Stimulated activated CD4-positive, alpha-beta T cell treated with anti-CD3 and anti-CD28 coated beads, Interleukin-12 subunit alpha, Interleukin-12 subunit beta, amount 100 ng/mL, for 24 hours (primary cell): Measurements from ENCODE around the gene ABHD12.
A peak's percentile ranks its signal among the peaks of the same experiment; 100 is the strongest.

Source experiments
- DNase-seq, 2 experiments: peaks; one replicate each; pipeline ENCODE4 v3.0.0-alpha.2; 2020; ENCODE audit warnings: low read depth in 2 of 2

The ABHD12 gene

DNA sequence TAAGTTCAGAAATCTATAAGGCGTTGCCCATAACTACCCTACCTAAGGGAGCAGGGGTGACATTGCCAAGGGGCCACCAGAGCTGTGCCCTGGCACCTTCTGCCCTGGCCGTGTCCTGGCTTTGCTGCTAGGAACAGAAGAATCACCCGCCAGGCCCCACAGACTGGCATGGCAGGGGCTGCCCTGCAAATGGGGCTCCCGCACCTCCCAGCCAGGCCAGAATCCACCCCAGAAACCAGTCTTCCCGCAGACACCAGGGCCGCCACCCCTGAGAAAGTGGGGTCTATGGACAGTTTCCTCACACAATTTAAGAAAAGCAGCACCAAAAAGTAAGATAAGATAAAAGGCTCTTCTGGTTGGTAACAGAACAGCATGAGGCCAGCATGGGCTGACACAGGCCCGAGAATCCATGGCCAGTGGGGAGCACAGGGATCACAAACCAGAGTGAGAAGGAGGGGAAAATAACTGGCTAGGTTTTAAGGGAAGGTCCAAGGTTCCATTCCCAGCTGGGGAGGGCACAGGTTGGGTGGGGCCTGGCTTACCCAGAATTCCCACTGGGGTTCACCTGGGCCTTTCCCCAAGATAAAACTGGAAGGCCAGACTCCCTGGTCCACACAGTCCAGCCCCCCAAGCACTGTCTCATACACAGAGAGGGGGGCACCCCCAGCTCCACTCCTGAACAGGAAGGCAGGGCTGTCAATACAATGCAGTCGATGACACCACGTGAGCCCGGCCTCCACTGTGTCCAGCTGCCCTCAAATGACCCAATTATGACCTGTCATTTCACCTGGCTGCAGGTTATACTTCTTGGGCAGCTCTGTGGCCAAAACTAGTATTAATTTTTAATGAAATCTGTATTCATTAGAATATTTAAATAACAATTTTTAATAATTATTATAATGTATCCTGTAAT lies 83.4 kb downstream of the ABHD12 start:
- DNase-seq: no peak

DNA sequence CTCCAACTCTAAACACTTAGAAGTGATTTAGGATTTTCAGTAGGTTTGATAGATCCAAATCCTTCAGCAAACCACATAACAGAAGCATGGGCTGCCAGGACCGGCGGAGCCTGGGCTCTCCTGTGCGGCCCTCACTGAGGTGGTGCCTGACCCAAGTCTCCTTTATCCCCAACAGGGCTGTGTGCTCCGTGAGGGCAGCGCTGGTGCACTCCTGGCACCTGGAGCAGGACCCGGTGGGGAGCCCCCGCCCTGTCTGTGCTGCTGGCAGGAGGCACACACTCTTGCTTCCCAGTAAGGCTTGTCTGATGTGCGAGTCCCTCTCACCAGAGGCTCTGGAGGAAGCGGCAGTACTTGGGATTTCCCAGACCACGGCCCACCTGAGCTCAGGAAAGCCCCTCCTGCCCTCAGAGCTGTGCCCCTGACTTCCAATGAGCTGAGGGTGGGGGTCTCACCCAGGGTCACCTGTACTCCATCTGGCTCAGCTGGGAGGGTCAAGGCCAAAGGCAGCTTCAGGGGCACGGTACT lies 86.5 kb downstream of the ABHD12 start:
- no peak for DNase-seq

DNA sequence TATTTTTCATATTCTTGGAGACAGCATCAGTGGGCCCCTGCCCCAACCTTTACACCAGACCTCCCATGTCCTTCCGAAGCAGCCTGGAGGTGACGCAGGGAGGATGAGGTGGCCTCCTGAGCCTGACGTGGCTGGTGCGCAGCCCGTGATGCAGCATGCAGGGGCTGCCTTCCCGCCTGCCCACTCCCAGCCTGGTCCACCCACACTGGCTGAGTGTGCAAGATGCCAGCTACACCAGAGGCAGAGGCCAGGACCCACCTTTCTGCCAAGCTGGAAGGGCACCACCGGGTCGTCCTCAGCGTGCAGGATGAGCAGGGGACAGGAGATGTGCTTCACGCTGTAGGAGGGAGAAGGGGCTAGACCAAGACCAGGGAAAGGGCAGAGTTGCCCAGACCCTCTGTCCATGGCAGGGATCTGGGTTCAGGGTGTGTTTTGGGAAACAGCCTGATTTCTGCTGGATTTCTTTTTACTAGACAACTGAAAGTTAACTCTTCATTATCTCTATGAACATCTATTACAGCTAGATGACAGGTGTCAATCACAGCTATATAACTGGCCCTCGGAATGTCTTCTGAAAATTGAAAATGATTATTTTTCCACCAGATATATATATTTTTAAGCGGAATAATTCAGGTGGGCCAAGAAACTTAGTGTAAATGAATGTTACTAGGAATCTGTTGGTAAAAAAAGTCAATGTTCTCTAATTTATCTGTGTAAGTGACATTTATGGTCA lies 87.2 kb downstream of the ABHD12 start:
- DNase-seq: no peak

DNA sequence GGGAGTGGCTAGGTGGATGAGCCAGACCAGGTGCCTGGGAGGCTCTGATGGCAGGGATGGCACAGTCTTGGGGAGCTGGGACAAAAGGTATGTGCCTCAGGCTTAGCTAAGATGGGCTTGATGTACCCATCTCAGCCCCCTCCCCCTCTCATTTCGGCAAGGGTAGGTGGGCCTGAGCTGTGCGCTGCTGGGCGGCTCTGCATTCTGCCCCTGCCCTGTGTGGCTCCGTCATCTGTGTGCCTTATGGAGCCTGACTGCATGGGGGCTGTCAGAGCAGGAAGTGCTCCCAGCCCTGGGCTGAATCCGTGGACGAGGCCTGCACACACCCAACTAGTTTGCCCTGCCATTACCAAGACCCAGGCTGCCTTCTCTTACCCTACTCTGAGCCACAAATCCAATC lies 88.0 kb downstream of the ABHD12 start:
- no peak for DNase-seq

DNA sequence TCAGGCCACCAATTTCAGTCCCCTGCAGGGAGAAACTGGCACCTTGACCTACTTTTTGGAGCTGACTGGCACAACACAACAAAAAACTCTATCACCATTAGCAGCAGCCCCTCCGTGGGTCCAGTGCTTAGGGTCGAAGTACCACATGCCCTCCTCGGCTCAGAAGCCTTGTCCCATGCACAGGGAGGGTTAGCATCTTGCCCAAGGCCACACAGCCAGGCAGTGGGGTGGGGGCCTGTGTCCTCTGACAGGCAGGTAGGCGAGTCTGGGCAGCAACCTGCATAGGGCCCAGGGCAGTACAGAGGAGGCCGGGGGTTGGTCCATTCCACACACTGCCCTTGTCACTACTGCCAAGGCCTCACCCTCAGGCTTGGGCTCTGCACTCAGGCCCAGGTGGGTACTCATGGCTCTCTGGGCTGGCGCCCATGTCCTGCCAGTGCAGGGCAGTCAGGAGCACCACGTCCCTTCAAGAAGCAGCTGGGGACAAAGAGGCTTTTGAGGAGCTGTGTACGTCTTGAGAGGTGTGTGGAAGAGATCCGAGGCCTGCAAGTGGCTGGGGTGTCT lies 89.2 kb downstream of the ABHD12 start:
- no peak for DNase-seq

DNA sequence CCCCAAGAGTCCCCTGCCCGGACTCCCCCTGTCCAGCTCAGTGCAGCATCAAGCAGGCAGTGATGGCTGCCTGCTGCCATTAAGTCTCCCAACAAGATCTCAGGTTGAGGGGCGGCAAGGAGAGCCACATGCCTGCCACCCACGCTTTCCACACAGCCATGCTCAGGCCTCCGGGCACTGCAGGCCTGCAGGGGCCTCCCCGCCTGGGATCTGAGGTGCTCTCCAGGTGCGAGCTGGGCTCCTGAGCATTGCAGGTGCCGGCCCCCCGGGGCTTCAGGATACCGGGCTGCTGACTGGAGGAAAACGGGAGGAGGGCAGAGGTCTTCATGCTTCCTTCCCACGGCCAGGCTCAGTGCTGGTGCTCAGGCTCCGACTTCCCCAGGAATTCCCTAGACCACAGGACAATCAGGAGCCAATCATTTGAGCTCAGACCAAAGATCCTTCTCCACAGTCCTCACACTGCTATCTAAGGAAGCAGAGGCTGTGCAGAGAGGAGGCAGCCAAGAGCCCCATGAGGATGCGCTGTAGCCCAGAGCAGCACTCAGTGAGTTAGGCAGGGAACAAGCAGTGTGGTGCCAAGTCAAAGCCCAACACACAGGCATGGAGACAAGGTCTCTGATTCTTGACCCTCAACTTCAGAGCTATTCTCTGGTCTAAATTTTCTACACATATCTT lies 90.0 kb downstream of the ABHD12 start:
- no peak for DNase-seq

DNA sequence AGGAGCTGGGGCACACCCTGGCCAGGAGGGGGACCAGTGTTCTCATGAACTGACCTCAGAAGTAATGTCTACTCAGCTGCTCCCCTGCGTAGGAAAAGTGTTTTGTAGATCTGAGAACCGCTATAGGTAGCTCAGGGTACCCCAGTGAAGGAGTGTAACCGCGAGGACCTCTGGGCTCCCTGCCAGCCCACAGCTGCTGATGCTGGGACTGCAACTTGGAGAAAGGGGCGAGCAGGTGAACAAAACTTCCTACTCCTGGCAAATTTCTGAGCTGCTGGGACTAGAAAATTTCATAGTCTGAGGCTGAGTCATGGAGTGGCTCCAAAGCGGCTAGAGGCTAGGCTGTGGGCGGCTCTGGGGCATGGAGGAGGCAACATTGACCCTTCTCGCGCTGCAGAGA lies 90.8 kb downstream of the ABHD12 start:
- no peak for DNase-seq

DNA sequence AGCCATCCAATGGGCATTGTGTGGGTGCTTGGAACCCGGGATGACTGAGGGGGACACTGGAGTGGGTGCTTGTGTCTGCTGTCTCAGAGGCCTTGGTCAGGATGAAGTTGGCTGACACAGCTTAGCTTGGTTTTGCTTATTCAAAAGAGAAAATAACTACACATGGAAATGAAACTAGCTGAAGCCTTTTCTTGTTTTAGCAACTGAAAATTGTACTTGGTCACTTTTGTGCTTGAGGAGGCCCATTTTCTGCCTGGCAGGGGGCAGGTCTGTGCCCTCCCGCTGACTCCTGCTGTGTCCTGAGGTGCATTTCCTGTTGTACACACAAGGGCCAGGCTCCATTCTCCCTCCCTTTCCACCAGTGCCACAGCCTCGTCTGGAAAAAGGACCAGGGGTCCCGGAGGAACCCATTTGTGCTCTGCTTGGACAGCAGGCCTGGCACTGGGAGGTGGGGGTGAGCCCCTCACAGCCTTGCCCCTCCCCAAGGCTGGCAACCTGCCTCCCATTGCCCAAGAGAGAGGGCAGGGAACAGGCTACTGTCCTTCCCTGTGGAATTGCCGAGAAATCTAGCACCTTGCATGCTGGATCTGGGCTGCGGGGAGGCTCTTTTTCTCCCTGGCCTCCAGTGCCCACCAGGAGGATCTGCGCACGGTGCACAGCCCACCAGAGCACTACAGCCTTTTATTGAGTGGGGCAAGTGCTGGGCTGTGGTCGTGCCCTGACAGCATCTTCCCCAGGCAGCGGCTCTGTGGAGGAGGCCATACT lies 93.3 kb downstream of the ABHD12 start:
- no peak for DNase-seq

DNA sequence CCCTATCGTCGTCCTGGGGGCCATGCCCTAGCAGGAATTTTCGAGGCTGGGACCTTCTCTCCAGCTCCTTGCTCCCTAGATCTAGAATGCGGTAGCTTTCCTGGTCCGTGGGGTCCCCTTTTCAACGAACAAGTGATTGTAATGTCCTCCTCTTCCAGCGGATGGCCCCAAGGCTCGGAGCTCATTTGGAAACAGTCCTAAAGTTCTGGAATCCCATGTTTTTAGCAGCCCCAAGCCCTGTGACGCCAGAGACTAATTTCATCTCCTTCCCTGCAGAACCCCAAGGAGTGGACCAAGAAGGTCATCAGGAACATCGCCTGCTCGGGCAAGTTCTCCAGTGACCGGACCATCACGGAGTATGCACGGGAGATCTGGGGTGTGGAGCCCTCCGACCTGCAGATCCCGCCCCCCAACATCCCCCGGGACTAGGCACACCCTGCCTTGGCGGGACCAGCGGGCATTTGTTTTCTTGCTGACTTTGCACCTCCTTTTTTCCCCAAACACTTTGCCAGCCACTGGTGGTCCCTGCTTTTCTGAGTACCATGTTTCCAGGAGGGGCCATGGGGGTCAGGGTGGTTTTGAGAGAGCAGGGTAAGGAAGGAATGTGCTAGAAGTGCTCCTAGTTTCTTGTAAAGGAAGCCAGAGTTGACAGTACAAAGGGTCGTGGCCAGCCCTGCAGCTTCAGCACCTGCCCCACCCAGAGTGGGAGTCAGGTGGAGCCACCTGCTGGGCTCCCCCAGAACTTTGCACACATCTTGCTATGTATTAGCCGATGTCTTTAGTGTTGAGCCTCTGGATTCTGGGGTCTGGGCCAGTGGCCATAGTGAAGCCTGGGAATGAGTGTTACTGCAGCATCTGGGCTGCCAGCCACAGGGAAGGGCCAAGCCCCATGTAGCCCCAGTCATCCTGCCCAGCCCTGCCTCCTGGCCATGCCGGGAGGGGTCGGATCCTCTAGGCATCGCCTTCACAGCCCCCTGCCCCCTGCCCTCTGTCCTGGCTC lies 94.2 kb downstream of the ABHD12 start:
- no peak for DNase-seq

DNA sequence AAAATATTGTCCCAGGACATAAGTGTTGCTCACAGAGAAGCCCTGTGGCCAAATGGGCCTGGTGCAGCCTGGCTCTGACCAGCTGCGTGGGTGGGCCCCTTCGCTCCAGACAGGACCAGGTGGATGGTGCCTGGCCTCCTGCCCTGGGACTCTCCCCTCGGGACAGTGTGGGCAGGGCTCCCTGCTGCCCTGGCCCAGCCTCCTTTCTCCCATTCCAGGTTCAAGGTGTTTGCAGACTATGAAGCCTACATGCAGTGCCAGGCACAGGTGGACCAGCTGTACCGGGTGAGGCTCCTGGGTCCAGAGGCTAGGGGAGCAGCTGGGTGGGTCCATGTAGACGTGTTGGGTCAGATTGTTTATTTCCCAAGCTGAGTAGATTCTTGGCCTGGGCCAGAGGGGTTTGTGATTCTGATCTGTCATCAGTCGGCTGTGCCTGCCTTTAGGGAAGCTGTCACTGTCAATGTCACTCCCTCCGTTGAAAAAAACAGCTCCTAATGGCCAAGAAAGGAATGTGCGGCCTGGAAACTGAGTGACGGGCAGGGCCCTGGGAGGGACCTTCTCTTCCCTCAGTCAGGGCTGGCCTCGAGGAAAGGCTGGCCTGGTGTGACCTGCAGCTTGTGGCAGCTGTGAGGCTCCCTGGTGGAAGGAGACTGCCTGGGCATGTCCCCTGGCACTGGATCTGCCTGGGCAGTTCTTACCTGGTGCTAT lies 95.1 kb downstream of the ABHD12 start:
- no peak for DNase-seq

DNA sequence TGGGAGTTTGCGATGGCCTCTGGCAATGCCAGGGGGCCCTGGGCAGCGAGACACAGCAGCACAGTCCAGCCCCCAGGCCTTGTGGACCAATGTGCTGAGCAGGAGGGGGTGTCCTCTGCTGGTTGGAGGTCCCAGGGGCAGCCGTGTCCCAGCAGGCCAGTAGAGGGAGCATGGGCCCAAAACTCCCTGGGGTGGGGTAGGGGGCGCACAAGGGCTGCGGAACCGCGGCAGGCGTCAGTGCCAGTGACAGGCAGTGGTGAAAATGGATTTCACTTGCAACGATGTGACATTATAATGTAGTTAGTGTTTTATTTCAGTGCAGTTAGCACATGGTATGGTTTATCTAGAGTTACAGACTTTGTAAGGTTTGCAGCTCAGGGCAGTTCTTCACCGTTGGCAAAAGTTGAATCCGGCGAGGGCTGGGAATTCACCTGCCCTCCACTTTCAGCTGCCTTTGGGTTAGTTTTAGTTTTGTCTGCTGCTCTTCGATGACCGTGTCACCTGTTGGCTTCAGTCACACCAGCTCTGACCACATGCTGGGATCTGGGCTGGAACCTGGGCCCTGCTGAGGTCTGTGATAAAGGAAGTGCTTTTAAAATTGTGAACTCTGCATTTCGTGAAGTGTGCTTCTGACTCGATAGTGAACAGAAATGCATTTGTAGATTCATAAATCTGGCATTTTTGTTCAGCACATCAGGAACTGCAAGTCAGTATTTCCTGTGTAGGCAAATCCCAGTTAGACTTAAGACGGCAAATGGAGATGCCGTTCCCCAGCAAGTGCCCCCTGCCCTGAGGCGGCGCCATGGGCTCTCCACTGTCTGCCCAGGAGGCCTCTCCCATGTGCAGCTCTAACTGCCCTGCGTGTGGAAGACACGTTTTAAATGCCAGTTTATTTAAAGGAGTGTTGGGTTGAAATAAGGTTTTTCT lies 95.9 kb downstream of the ABHD12 start:
- peak; percentile 8 to 47 for DNase-seq

DNA sequence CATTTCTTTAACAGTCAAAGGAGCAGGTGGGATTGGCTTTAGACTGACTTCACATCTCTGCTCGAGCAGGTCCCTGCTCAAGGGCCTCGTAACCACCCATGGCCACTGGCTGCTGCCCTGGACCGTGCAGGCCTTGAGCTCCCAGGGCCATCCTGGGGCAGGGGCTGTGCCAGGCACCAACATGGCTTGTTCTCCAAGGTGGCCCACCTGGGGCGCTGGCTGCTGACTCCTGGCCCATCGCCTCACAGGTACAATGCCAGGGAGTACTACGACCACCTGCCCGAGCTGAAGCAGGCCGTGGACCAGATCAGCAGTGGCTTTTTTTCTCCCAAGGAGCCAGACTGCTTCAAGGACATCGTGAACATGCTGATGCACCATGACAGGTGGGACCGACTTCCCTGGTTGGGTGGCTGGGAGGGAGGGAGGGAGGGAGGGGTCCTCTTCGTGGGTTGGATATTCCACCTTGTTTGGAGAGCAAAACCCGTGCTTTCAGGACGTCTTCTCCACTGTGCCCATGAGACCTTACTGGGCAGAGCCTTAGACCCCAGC lies 96.7 kb downstream of the ABHD12 start:
- no peak for DNase-seq

DNA sequence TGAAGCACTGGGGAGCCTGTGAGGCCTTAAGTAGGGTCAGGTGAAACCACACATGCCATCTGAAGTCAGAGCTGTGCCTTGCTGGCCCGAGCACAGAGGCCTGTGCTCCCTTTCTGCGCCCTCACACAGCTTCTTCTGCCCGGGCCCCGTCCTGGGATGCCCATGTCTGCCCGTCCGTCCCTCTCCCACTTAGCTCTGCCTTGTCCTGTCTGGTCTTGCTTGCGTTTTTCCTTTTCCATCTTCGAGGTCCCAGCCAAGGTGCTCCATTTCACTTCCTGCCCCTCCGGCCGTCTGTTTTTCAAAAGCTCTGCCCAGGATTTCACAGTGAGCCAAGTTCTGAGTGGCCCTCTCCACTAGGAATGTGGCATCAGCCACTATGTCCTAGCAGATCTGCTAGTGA lies 97.1 kb downstream of the ABHD12 start:
- no peak for DNase-seq

DNA sequence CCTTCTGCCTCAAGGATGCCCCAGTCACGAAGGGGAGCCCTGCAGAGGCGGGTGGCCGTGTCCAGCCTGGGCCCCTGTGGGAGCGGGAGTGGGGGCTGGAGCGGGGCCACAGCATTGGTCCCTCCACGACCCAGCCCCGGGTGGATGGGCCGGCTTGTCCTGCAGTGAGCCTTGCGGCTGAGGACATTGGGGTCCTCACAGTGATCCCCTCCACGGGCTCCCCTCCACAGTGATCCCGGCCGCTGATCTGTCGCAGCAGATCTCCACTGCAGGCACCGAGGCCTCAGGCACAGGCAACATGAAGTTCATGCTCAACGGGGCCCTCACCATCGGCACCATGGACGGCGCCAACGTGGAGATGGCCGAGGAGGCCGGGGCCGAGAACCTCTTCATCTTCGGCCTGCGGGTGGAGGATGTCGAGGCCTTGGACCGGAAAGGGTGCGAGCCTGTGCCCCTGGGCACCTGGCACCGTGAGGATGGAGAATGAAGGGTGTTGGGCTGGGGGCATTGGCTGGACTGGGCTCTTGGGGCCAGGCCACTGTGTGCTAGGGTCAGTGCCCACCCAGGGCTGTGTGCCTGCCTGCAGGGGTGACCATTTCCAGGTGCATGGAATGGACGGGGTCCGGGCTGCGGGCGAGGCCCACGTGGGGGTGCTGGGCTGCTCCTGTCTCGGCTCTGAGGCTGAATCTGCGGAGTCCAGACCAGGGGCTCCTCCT lies 98.3 kb downstream of the ABHD12 start:
- no peak for DNase-seq

DNA sequence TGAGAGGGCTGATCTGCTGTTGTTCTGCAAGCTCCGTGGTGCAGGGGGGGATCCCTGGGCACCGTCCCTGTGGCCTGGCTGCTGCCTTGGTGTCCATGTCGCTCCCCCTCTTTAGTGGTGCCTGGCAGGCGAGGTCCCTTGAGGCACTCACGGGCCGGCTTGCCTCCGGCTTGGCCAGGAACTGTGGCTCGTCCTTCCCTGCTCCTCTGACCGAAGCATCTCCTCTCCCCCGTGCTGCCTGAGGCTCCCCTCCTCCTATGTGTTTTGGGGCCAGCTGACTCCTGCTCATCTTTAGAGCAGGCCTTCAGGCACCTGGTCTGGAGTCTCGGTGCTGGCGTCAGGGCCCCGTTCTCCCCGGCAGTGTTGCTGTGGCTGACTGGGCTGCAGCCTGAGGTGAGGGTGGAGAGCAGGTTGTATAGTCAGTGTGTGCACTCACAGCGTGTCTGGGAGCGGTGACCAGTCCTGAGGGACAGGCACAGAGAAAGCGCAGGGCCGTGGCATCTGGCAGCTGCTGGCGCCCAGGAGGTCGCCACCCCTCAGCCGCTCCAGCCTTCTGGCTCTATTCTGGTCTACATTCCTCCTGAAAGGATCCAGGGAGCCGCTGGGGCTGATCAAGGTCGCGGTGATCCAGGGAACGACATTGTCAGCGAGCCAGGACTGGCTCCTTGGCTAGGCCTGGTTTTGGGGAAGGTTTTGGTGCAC lies 99.1 kb downstream of the ABHD12 start:
- no peak for DNase-seq

DNA sequence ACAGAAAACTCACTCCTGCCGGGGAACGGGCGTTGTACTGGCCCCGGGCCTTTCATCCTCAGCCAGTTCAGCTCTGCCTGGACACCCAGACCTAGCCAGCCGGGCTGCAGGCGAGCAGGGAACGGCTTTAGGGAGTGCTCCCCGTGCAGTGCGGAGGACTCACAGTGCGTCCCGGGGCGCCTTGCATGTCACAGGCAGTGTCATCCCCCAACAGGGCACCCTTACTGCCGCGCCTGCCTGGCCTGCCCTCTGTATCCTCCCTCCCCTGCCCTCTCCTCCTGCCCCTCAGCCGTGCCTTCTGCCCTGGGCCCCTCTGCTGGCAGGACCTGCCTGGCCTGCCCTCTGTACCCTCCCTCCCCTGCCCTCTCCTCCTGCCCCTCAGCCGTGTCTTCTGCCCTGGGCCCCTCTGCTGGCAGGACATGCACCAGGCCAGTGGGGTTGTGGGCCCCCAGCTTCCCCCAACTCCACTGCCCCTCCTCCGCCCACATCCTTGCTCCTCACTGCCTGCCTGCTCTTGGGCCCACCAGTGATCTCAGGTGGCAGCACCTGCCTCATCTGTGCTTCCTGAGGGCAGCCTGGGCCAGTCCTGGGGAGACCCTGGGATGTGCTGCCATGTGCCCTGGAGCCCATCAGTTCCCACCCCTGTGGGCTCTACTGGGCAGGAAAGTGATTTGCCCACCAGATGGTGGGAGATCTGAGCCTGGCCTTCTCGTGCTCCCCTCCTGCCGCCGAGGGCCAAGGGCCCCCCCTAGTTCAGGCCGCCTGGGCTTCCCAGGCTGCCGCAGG lies 99.8 kb downstream of the ABHD12 start:
- DNase-seq: no peak
